Mesendoderm (in vitro differentiated cells): Measurements from ENCODE around the gene APOL5.

Experiments
- DNase-seq: peaks from one replicate; pipeline ENCODE4 v3.0.0; 2013
- H2AK5ac ChIP-seq: 2 replicates; pipeline ENCODE4 v1.6.1; 2013; ENCODE audit warnings: low read length, inconsistent platforms
- H2BK120ac ChIP-seq: 2 replicates; pipeline ENCODE4 v1.6.1; 2013; ENCODE audit warnings: low read depth, mild to moderate bottlenecking, low read length, moderate library complexity, mixed read lengths
- H2BK15ac ChIP-seq: replicated peaks from 2 replicates; pipeline ENCODE4 v1.6.1; 2013; ENCODE audit warnings: low read depth, mild to moderate bottlenecking, moderate library complexity
- H2BK5ac ChIP-seq: 2 replicates; pipeline ENCODE4 v1.6.1; 2013; ENCODE audit warnings: low read length, inconsistent platforms
- H3K18ac ChIP-seq: 2 replicates; pipeline ENCODE4 v1.6.1; 2013; ENCODE audit warnings: mild to moderate bottlenecking, low read length, mixed read lengths
- H3K23ac ChIP-seq: one replicate; pipeline ENCODE4 v1.6.1; 2013; ENCODE audit warnings: low read length
- H3K27ac ChIP-seq: 2 replicates; pipeline ENCODE4 v1.5.1; 2013; ENCODE audit warnings: low read depth, mild to moderate bottlenecking, inconsistent platforms, low read length, moderate library complexity
- H3K27me3 ChIP-seq: 2 replicates; pipeline ENCODE4 v1.6.1; 2013; ENCODE audit warnings: low read length, control low read depth, mild to moderate bottlenecking, inconsistent platforms; ENCODE audit not compliant: insufficient read depth, poor library complexity
- H3K36me3 ChIP-seq: 2 replicates; pipeline ENCODE4 v1.6.1; 2013; ENCODE audit warnings: low read length, inconsistent platforms; ENCODE audit not compliant: control insufficient read depth, insufficient read depth
- H3K4ac ChIP-seq: one replicate; pipeline ENCODE4 v1.6.1; 2013; ENCODE audit warnings: low read depth, mild to moderate bottlenecking, low read length, moderate library complexity
- H3K4me1 ChIP-seq: 2 replicates; pipeline ENCODE4 v1.6.1; 2013; ENCODE audit warnings: low read depth, low read length, inconsistent platforms; ENCODE audit not compliant: control insufficient read depth
- H3K4me2 ChIP-seq: 2 replicates; pipeline ENCODE4 v1.6.1; 2013; ENCODE audit warnings: low read length
- H3K4me3 ChIP-seq: 2 replicates; pipeline ENCODE4 v1.5.1; 2013; ENCODE audit warnings: mild to moderate bottlenecking, low read length
- H3K56ac ChIP-seq: one replicate; pipeline ENCODE4 v1.6.1; 2013; ENCODE audit warnings: low read length
- H3K79me1 ChIP-seq: 2 replicates; pipeline ENCODE4 v1.6.1; 2013; ENCODE audit warnings: low read length, inconsistent platforms
- H3K79me2 ChIP-seq: 2 replicates; pipeline ENCODE4 v1.6.1; 2013; ENCODE audit warnings: mild to moderate bottlenecking, low read length; ENCODE audit not compliant: control insufficient read depth, insufficient read depth
- H3K9ac ChIP-seq: 2 replicates; pipeline ENCODE4 v1.6.1; 2013; ENCODE audit warnings: low read length, inconsistent platforms
- H4K5ac ChIP-seq: one replicate; pipeline ENCODE4 v1.6.1; 2013; ENCODE audit warnings: low read length
- H4K8ac ChIP-seq: one replicate; pipeline ENCODE4 v1.6.1; 2013; ENCODE audit warnings: low read depth, mild to moderate bottlenecking, control low read depth, low read length, moderate library complexity
- WGBS: extraction: QIAGEN DNeasy Blood & Tissue Kit; methylation state at CpG from one replicate; pipeline ENCODE4 v1.1.7; 2013; ENCODE audit warnings: low lambda C conversion rate, missing lambda C conversion rate; ENCODE audit not compliant: insufficient coverage; ENCODE audit errors: extremely low coverage; 5-methylcytosine and 5-hydroxymethylcytosine counted together

Gene APOL5

DNA sequence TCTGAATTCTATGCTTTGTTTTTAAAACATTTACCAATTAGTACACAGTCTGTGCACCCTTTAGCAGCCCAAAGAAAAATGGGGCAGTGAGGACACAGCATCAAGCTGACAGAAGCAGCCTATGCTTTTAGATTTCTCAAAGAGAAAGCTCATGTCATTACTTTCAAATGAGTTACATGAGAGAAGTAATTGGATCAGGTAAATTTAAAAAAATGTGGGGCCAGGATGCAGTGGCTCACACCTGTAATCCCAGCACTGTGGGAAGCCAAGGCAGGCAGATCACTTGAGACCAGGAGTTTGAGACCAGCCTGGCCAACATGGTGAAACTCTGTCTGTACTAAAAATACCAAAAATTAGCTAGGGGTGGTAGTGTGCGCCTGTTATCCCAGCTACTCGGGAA is 57.7 kb downstream of the APOL5 start:
- H3K27me3 ChIP-seq: no peaks in the 10 kb centered on the region
- peak overlapping the region; percentile 52 for H3K4ac ChIP-seq
- no peak overlapping the region for H3K23ac ChIP-seq
- no peaks in the 10 kb centered on the region for H3K36me3 ChIP-seq
- H2BK15ac ChIP-seq: no peak overlapping the region
- H3K56ac ChIP-seq: no peak overlapping the region
- H2AK5ac ChIP-seq: no peak overlapping the region
- no peak overlapping the region for H3K27ac ChIP-seq
- H2BK120ac ChIP-seq: no peak overlapping the region
- no peak overlapping the region for H2BK5ac ChIP-seq
- H3K79me2 ChIP-seq: no peaks in the 10 kb centered on the region
- H3K4me3 ChIP-seq: no peak overlapping the region
- no peak overlapping the region for H3K9ac ChIP-seq
- no peak overlapping the region for H4K8ac ChIP-seq
- no CpG with 5 or more reads among the region's 2 CpGs for WGBS
- H3K4me1 ChIP-seq: peaks cover 2% of the 10 kb centered on the region
- H3K18ac ChIP-seq: peak overlapping the region; percentile 39
- H3K4me2 ChIP-seq: no peak overlapping the region
- H4K5ac ChIP-seq: no peak overlapping the region
- peak; percentile 51 for DNase-seq
- no peaks in the 10 kb centered on the region for H3K79me1 ChIP-seq

DNA sequence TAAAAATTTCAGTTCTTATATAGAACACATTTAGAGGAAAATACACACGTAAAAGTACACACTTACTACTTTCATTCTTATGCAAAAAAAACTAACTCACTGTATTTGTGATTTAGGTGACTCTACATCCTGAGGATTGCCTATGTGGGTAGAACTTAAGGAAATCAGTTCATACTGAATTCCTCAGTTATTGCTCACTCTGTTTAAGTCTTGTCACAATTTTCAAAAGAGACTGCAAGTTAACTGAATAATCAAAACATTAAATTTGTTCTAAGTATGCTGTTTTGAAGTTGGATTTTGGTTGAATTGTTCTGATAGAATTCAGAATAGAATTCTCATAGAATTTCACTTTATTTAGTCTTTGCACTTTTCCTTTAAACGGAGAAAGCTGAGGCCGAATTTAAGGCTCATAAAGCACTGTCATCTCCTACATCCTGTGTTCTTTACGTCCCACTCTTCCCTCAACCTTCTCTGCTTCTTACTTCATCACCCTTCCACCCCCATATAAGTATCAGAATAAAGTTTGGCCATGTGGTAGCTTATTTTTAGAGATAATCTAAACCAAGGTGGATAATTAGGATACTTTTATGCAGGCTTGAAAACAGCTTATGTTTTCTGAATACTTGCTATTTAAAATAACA is 59.8 kb downstream of the APOL5 start:
- Histone ChIP-seq H4K5ac (no peak overlapping the region), H3K27ac (no peak overlapping the region)
- WGBS: no CpG with 5 or more reads among the region's 4 CpGs

More for the DNA sequence above, 59.8 kb downstream of the APOL5 start:
- no peak overlapping the region for H2BK120ac ChIP-seq
- no peaks in the 10 kb centered on the region for H3K27me3 ChIP-seq
- no peak overlapping the region for H3K23ac ChIP-seq
- H3K56ac ChIP-seq: no peak overlapping the region
- peaks cover 2% of the 10 kb centered on the region for H3K4me1 ChIP-seq
- no peaks in the 10 kb centered on the region for H3K79me2 ChIP-seq
- H3K9ac ChIP-seq: no peak overlapping the region
- H3K4ac ChIP-seq: no peak overlapping the region
- no peaks in the 10 kb centered on the region for H3K36me3 ChIP-seq
- no peak overlapping the region for H3K18ac ChIP-seq
- H2BK5ac ChIP-seq: no peak overlapping the region
- no peak overlapping the region for H2BK15ac ChIP-seq
- H3K79me1 ChIP-seq: no peaks in the 10 kb centered on the region
- DNase-seq: peak; percentile 12
- H3K4me2 ChIP-seq: no peak overlapping the region
- H3K4me3 ChIP-seq: no peak overlapping the region
- no peak overlapping the region for H2AK5ac ChIP-seq
- H4K8ac ChIP-seq: no peak overlapping the region
